ENCODE measurements around the gene BAHCC1.
A peak's percentile ranks its signal among the peaks of the same experiment; 100 is the strongest.

BAHCC1 gene

GRCh38 chr17:81368161-81369022 lies 26.9 kb upstream of the BAHCC1 start:
- no peak for DNase-seq

- no peak for DNase-seq
These were observed 25.0 kb upstream of the BAHCC1 start for GRCh38 chr17:81370294-81370693.

GRCh38 chr17:81371910-81372760 lies 23.1 kb upstream of the BAHCC1 start:
- DNase-seq: peak; percentile 33

GRCh38 chr17:81373536-81374160 lies 21.6 kb upstream of the BAHCC1 start:
- no peak for DNase-seq

GRCh38 chr17:81374890-81375289 lies 20.4 kb upstream of the BAHCC1 start:
- DNase-seq: no peak

GRCh38 chr17:81376946-81377714 lies 18.1 kb upstream of the BAHCC1 start:
- no peak for DNase-seq

- no peak for DNase-seq
These were observed 16.2 kb upstream of the BAHCC1 start for GRCh38 chr17:81378941-81379511.

GRCh38 chr17:81379523-81379942 lies 15.7 kb upstream of the BAHCC1 start:
- no peak for DNase-seq

- DNase-seq: no peak
These were observed 15.1 kb upstream of the BAHCC1 start for GRCh38 chr17:81380131-81380530.

GRCh38 chr17:81380666-81381518 lies 14.4 kb upstream of the BAHCC1 start:
- DNase-seq: no peak

- no peak for DNase-seq
These were observed 13.4 kb upstream of the BAHCC1 start for GRCh38 chr17:81381632-81382577.

- no peak for DNase-seq
These were observed 12.4 kb upstream of the BAHCC1 start for GRCh38 chr17:81382851-81383250.

GRCh38 chr17:81383504-81384421 lies 11.5 kb upstream of the BAHCC1 start:
- DNase-seq: no peak

GRCh38 chr17:81384929-81385319 lies 10.3 kb upstream of the BAHCC1 start:
- DNase-seq: no peak

GRCh38 chr17:81385320-81386111 lies 9.7 kb upstream of the BAHCC1 start:
- no peak for DNase-seq

GRCh38 chr17:81386141-81386645 lies 9.1 kb upstream of the BAHCC1 start:
- DNase-seq: no peak

- no peak for DNase-seq
These were observed 8.6 kb upstream of the BAHCC1 start for GRCh38 chr17:81386646-81387099.
